Measurements from ENCODE around the gene VWA8.

The VWA8 gene

DNA sequence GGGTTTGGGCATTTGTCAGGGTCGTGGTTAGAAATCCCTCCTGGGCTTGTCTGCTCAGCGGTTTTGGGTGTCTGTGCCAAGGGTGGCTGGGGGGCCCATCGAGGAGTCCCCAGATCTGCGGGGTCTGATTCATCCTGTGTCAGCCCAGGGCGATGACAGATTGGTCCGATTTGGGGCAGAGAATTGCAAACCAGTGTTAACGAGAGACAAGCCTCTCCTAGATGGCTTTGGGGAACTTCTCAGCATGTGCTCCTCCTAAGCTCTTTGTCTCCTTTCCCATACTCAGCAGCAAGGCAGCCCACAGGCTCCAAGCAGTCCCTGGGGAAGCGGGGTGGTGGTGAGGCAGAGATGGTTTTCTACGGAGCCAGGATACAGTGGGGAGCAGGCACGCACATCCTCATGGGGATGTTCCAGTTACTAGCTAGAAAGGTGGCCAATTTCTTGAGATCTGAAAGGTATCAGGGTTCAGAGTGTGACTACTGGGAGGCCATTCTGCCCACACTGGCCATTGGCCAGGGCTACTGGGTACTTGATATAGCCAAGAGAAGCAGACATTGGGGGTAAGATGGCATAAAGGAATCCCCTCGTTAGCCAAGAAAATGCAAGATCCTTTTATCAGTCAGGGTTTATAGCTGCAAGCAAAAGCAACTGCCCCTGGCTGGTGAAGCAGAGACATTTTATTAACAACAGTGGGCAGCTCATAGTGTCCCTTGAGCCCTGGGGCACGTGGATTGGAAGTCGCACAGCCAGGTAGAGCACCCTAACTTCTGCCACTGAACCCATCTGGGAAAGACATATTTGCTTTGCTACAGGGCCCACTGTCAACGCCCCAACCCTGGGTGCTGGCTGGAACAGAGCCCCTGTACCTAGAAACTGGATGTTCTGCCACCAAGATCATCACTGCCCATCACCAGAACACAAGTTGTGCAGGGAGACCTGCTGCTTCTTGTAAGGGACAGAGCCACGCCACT, 440.0 kb downstream of the VWA8 start:
- no peak overlapping the region for H3K4me3 ChIP-seq (ENCODE audit: low read length)
- H3K4me1 ChIP-seq (ENCODE audit: control insufficient read depth, insufficient read depth, low read length) = no peaks in the 10 kb centered on the region
- no peak overlapping the region for H3K27ac ChIP-seq (ENCODE audit: low read depth, low read length)
- H3K9ac ChIP-seq (ENCODE audit: low read length) = no peak overlapping the region
- H3K36me3 ChIP-seq (ENCODE audit: control insufficient read depth, insufficient read depth, low read length) = no peaks in the 10 kb centered on the region
- no peaks in the 10 kb centered on the region for H3K27me3 ChIP-seq (ENCODE audit: control insufficient read depth, insufficient read depth, low read length)

DNA sequence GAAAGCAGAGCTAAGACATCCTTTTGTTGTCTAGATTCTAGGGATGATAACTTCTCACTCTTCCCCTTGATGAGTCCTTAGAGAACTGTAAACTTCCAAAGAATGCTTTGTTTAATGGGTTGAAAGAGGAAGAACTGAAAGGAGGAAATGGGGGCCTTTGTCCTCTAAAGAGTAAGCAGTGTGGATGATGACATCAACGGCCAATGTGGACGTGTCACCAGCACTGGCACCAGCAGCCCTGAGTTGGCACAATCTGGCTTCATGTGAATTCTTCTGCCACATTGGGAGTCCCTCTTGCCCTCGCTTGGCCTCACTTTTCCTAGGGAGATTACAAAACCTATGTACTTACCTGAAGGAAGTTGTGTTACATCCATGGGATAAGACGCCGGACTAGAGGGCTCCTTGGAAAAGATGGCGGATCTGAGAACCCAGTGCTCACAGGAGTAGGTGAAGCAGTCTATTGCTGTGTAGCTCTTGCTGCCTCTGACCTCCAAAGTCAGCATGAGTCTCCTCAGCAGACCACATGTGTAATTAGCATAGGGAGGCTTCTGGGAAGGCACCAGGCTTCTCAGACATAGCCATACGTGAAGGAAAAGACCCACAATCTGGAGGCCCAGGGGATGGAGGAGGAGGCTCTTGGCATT, 440.8 kb downstream of the VWA8 start:
- H3K4me1 ChIP-seq (ENCODE audit: control insufficient read depth, insufficient read depth, low read length) = no peaks in the 10 kb centered on the region
- H3K36me3 ChIP-seq (ENCODE audit: control insufficient read depth, insufficient read depth, low read length) = no peaks in the 10 kb centered on the region
- no peak overlapping the region for H3K9ac ChIP-seq (ENCODE audit: low read length)
- H3K27ac ChIP-seq (ENCODE audit: low read depth, low read length) = no peak overlapping the region
- H3K4me3 ChIP-seq (ENCODE audit: low read length) = no peak overlapping the region
- no peaks in the 10 kb centered on the region for H3K27me3 ChIP-seq (ENCODE audit: control insufficient read depth, insufficient read depth, low read length)
